Measurements from ENCODE around the gene CTH.
"Not testable (repeated sequence)": the region's sequence is repeated elsewhere in the genome, so short reads cannot be mapped to it uniquely, and the experiment has no call there.

CTH gene

DNA sequence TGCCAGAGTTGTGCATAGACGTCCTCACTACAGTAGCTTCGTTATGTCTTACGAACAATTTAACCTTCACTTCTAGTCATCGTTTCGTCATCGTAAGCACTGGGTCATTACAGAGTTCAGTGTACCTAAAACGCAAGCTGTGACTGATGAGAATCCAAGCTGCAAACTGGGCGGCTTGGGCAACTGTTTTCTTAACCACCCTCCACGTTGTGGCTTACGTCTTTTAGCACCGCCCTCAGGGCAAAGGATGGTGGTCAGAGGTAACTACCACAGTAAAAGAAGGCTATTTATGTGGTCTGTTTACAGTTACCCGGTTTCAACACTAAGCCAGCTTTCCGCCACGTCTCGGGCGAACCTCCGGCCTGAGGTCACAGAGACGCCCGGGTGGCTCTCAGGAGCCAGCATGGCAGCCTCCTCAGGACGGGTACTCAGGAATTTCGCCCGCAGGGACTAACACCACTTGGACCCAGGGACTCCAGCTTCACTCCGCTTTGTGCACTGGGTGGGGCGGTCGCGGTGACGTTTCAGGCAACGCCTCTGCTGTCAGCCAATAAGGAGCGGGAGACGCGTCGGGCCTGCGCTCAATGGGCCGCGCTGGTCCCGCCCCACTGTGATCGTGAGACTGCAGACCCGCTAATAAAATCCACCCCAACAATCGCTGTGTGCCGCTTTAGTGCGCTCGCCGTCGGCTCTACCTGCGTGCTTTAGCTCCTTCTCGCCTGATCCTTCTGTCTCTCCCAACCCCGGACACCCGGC is at the start of gene CTH:
CTH (plus strand) TSS at position 665 of the 756 bp plus-strand sequence. CDS start 148 bp downstream, outside the sequence.
- peak; percentile 91 for DNase-seq

DNA sequence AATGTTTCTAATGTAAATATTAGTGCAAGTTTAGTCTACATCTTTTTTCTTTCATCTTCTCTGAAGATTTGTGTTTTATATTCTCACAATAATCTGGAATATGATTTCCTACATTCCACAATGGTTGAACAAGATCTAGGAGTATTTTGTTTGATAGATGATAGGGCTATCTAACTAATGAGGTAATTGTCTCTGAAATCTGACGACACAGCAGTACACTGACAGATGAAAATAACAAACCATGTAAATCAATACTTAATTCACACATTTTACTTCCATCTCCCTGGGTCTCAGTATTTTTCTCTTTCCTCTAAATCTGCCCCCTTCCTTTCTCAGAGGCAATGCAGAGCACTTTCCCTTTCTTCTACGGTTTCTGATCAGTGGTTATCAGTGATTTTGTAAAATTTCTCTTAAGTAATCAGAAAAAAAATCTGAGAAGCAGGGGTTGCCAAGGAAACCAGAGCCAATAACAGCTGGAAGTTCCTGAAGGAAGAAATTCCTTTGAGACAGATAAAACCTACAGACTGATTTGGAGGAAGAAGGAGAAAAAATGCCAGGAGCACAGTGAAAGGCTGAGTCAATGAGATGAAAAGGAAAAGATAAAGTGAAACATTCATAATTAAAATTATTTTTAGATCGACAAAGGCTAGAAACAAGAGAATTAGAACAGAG is 49.2 kb upstream of the CTH start:
- DNase-seq = no peak

DNA sequence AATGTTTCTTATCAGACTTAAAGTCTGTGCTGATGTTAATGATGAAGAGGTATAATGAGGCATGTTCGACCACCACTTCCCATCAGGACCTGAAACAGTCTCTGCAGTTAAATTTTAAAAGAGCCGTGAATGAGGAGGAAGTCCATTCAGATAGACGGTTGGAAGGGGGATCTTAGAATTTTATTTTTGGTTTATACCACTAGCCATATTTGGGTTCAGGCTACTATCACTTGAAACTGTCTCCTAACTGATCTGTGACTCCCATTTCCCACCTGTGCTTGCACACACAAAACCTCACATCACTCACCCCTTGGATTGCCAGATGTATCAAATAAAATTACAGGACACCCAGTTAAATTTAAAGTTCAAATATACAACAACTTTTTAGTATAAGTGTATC is 46.6 kb upstream of the CTH start:
- no peak for DNase-seq

DNA sequence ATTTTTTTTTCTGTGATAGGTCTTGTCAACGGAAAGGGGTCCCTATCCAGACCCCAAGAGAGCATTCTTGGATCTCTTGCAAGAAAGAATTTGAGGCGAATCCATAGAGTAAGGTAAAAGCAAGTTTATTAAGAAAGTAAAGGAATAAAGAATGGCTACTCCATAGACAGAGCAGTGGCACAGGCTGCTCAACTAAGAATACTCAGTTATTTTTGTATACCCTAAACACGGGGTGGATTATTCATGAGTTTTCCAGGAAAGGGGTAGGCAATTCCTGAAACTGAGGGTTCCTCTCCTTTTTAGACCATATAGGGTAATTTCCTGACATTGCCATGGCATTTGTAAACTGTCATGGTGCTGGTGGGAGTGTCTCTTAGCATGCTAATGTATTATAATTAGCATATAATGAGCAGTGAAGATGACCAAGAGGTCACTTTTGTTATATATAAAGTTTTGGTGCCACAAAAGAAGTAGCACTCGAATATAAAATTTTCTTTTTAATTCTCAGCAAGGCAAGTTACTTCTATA is 44.6 kb upstream of the CTH start:
- not testable (repeated sequence) for DNase-seq

DNA sequence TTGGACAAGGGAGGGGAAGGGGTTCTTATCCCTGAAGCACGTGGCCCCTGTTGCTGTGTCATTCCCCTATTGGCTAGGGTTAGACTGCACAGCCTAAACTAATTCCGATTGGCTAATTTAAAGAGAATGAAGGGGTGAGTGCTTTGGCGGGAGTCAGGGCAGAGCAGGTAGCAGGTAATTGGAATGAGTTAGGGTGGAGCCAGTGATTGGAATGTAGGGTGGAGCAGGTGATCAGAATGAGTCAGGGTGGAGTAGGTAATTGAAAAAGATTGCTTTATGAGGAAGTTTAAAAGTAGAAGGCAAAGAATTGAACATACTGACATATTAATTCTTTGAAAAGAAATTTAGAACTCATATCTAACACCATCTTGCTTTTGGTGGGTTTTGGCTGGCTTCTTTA is 44.1 kb upstream of the CTH start:
- not testable (repeated sequence) for DNase-seq

DNA sequence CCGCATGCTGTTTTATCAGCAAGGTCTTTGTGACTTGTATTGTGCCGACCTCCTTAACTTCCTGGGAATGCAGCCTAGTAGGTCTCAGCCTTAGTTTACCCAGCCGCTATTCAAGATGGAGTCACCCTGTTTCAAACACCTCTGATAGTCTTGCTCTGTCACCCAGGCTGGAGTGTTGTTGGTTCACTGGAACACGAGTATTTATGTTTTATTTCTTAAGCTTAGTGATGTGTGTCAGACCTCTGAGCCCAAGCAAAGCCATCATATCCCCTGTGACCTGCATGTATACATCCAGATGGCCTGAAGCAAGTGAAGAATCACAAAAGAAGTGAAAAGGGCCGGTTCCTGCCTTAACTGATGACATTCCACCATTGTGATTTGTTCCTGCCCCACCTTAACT is 43.7 kb upstream of the CTH start:
- DNase-seq = not testable (repeated sequence)

DNA sequence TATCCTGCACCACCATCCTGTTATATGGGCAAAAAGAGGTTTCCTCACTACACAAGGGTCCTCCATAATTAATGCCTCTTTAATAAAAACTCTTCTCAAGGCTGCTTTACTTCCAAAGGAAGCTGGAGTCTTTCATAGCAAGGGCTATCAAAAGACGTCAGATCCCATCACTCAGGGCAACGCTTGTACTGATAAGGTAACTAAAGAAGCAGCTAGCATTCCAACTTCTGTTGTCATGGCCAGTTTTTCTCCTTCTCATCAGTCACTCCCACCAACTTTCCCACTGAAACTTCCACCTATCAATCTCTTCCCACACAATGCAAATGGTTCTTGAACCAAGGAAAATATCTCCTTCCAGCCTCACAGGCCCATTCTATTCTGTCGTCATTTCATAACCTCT is 39.5 kb upstream of the CTH start:
- DNase-seq = not testable (repeated sequence)

DNA sequence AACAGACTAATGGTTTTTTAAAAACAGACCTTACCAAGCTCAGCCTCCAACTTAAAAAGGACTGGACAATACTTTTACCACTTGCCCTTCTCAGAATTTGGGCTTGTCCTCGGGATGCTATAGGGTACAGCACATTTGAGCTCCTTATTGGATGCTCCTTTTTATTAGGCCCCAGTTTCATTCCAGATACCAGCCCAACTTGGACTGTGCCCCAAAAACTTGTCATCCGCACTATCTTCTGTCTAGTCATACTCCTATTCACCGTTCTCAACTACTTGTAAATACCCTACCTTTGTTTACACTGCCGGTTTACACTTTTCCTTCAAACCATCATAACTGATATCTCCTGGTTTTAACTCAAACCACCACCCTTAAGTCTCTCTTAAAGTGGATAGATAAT is 38.6 kb upstream of the CTH start:
- no peak for DNase-seq

DNA sequence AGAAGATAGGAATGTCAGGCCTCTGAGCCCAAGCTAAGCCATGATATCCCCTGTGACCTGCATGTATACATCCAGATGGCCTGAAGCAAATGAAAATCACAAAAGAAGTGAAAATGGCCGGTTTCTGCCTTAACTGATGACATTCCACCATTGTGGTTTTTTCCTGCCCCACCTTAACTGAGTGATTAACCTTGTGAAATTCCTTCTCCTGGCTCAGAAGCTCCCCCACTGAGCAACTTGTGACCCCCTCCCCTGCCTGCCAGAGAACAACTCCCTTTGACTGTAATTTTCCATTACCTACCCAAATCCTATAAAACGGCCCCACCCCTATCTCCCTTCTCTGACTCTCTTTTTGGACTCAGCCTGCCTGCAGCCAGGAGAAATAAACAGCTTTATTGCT is 37.5 kb upstream of the CTH start:
- DNase-seq = not testable (repeated sequence)

DNA sequence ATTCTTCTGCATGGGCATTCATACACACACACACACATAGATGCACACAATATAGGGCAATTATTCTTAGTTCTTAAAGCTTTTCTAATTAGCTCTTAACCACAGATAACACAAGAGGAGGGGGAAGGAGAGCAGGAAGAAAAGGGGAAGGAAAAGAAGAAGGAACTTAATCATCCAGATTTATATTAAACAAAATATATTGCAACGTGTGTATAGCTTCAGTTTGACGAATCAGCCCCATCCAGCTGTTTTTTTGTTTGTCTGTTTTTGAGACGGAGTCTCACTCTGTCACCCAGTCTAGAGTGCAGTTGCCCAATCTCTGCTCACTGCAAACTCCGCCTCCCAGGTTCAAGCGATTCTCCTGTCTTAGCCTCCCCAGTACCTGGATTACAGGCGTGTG is 34.9 kb upstream of the CTH start:
- no peak for DNase-seq

DNA sequence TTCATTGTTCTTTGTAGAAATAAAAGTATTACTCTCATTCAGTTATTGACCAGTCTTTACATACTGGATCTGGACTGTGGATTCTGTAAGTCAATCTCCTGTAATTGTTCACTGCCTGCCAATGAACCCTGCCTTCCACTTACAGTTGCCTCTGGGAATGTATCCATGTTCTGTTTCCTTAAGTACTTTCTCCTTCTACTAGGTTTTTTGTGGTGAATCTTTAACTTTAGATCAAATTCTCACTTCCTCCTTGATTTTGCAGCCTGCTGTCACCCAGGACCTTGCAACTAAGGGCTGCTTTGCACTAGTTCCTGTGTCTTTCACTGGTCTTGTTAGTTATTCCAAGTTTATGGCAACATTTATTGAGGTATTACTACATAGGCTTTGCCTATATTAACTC is 28.4 kb upstream of the CTH start:
- no peak for DNase-seq

DNA sequence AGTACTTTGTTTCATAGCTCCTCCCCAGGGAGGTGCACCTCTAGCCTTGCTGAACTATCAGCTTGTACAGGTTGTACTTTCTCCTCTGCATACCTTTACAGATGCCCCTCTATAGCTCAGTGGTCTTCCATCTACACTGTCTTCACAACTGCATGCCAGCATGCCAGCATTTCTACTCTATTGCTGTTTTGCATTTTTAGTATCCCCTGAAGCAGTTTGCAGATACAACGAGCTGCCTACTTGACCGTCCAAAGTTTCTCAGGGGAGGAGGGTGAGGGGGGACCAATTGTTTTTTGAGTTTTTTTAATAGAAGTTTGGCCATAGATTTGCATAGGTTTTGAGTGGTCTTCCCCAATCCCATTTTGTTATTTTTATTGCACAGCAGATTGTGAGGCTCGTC is 27.6 kb upstream of the CTH start:
- DNase-seq = no peak

DNA sequence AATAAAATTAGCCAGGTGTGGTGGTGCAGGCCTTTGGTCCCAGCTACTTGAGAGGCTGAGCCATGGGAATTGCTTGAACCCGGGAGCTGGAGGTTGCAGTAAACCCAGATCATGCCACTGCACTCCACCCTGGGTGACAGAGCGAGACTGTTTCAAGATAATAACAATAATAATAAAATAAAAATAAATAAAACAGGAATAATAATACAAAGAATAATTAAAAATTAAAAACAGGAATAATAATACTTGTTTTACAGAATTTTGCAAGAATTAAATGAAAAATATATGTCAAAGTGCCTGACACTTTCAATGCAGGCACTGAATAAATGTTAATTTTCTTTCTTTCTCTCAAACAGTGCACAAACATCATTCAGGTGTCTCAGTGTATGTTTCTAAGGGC is 26.5 kb upstream of the CTH start:
- no peak for DNase-seq

DNA sequence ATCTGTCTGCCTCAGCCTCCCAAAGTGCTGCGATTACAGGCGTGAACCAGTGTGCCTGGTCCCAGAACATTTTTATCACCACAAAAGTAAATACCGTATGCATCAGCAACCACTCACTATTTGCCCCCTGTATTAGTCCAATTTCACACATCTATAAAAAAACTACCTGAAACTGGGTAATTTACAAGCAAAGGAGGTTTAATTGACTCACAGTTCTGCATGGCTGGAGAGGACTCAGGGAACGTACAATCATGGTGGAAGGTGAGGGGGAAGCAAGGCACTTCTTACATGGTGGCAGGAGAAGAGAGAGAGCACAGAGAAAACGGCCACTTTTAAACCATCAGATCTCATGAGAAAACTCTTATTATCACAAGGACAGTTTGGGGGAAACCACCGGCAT is 25.6 kb upstream of the CTH start:
- no peak for DNase-seq

DNA sequence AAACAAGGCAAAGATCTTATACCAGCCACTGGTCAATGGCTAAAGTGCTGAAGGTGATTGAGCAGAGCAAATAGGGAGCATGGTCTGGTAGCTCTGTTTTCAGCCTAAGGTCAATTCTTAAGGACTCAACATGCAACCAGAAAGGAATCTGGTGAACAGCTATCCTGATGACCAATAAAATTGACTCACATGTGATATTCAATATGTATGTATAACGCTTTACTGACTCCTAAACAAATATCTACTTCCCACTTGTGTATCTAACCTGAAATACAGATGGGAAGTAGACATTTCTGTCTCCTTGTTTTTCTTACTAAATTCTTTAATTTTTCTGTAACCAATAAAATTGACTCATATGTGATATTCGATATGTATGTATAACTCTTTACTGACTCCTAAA is 24.9 kb upstream of the CTH start:
- DNase-seq = no peak

DNA sequence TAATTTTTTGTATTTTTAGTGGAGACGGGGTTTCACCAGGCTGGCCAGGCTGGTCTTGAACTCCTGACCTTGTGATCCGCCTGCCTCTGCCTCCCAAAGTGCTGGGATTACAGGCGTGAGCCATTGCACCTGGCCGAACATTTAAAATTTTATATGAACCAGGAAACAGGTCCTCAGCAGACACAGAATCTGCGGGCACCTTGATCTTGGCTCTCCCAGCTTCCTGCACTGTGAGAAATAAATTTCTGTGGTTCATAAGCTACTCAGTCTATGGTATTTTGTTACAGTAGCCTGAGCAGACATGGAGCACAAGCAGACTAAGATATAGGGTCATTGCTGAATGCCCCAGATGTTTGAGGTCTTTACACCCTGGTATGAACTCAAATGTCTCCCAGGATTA is 23.6 kb upstream of the CTH start:
- no peak for DNase-seq

DNA sequence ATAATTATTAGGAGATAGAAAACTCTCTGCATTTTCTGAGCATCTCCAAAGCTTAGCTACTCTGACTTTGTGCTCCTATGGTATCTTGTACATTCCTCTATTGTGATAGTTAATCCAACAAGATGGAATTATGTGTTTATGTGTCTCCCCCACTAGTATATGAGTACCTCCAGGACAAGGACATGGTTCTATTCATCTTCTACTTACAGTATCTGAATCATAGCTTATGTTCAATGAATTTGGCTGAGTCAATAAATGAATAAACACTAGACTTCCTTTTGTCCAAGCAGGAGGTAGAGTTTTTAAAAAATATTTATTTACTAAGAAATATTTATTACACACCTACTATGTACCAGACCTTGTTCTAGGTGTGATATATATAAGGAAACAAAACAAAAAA is 18.4 kb upstream of the CTH start:
- no peak for DNase-seq

DNA sequence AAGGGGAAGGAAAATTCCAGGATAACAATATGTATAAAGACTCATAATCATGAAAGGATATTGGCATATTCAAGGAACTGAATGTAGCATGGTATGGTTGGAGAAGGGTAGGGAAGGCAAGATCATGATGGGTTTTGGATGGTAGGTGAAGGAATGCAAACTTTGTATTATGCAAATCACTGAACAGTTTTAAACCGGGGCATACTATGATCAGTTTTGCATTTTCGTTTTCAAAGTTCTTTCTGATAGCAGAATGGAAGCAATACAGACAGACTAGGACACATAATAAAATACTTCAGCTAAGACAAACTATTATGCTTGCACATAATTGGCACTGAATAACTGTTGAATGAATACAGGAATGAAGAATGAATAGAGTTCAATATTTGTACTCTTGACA is 14.5 kb upstream of the CTH start:
- no peak for DNase-seq

DNA sequence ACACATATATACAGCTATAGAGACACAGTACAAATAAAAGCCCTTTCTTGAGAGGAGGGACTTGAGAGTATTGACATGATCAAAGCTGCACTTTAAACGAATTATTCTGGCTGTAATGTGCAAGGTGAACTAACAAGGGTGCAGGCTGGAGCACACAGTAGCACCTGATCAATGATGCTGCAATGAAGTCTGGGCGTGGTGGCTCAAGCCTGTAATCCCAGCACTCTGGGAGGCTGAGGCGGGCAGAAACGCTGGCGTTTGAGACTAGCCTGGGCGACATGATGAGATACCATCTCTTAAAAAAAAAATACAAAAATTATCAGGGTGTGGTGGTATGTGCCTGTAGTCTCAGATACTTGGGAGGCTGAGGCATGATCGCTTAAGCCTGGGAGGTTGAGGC is 14.1 kb upstream of the CTH start:
- no peak for DNase-seq

DNA sequence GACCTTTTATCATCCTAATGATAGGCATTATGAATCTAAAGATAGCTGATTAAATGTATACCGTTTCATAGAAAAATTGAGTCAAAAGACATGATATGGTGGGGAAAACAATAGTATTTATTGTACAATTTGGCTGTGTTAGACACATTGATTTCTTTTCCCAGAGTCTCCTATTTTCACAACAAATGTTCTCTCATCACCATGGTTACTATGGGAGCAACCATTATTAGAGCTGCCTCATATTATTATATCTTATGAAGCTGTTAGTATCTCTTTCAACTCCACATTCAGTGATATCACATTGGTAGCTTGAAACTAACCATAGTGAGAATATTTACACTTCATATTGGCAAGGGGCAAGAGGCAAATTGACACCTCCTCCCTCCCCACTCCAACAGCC is 10.7 kb upstream of the CTH start:
- no peak for DNase-seq

DNA sequence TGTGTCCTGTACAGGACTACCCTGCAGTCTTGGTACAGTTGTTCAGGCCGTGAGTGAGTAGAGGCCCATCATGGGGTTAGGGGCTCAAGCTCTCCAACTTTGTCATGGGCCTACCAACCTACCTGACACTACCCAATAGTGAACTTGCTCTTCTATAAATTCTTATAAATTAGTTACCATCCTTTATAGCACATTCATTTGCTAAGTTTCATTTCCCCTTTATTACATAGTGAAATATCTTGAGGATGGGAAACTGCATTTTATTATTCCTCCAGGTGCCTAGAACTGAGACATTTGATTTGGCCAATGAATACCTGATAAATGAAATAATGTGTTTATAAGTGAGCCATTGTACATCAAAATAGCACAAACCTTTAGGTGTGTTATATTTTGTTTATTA is 9.1 kb upstream of the CTH start:
- no peak for DNase-seq

DNA sequence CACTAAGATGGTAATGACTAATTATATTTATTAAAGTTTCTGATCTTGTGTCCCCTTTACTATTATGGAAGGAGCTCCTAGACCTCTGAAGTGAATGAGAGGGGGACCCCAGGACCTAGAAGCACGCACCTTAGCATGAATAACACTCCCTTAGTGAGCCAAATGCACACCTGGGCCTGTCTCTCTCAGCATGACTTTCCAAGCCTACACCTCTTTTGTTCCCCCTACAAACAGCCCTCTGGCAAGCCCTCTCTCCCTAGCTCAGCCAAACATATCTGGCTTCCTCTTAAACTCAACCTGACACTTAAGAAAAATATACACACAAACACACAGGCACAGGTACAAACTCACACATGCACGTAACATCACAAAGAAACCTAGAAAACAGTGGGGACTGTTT is 7.3 kb upstream of the CTH start:
- no peak for DNase-seq

DNA sequence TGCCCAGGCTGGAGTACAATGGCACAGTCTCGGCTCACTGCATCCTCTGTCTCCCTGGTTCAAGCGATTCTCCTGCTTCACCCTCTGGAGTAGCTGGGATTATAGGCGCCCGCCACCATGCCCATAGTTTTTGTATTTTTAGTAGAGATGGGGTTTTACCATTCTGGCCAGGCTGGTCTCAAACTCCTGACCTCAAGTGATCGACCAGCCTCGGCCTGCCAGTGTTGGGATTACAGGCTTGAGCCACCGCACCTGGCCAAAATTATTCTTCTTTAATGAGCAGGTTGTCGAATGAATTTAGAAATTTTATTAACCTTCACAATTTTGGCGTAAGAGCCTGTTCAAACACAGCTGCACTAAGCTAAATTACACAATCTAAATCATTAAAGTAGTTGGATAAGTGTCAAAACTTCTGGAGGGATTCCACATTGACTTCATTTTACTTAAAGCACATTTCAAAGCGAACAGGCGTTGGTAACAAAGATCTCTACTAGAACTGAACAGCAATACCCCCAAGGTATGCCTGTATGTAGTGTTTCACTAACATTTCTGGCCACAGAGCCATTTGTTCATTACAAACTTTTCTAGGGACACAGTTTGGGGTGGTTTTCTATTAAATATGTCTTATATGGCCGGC is 5.2 kb upstream of the CTH start:
- no peak for DNase-seq

DNA sequence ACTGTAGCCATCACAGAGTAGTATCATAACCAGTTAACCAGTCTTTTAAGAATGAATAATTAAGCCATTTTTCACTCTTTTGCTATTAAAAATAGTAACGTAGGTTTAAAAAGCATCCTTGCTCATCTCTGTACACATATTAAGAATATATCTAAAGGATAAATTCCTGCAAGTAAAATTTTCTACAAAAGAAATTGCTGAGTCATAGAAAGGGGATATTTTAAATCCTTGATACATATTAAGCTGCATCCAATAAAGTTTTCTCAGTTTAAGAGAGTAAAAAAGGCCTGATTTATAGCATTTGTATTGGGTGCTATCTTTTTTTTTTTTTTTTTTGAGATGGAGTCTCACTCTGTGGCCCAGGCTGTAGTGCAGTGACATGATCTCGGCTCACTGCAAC is 1.9 kb upstream of the CTH start:
- no peak for DNase-seq

Data from activated CD8-positive, alpha-beta memory T cell treated with anti-CD3 and anti-CD28 coated beads, Interleukin-2, amount 50 U/mL, for 4 hours (primary cell).